Purkinje cell (primary cell): ENCODE data around the gene VIPR1. TPM values are rescaled to one million over a fixed set of nuclear protein-coding genes. Genes with fewer than 3 reads are reported as not detected.

Experiments
- polyA plus RNA-seq: library from polyadenylated mRNA; unstranded; fragments of >200 nt; fragmentation: Nextera tagmentation; gene quantifications from 2 replicates; pipeline ENCODE4 v1.2.1, GENCODE V29; 2014

The VIPR1 gene
- polyA plus RNA-seq = 0.41 and 6.1 TPM in 2 replicates

DNA sequence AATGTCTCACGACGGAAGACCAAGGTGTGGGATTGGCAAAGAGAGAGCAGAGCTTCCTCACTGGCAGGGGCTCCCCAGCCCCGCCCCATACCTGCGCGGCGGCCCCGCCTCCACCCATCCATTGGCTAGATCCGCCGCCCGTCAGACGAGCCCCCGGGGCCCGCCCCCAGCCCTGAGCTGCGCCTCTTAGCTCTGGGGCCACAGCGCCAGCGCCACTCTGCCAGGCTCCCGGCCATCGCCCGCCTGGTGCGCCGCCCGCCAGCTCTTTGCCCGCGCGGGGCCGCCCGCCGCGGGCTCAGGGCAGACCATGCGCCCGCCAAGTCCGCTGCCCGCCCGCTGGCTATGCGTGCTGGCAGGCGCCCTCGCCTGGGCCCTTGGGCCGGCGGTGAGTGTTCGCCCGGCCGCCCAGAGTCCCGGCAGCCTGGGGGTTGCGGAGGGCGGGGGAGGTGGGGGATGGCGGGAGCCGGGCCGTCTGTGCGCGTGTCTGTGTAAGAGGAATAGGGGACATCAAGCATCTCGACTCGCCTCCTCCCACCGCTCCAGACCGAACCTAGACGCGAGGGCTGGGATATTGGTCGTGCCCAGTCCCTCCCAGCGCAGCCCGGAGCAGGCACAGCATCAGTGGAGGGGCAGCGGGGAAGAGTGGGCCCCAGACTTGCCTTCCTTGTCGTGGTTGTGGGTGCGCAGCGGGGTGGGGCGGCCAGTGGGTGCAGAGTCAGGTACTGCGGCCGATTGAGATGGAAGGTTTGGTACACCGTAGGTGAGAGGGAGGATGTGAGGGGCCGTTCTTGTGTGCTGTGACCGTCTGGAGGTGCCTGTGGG lies at the start of gene VIPR1:
VIPR1 (plus strand) TSS at position 215 of the 822 bp plus-strand sequence; CDS start at position 308, 93 bp downstream.

DNA sequence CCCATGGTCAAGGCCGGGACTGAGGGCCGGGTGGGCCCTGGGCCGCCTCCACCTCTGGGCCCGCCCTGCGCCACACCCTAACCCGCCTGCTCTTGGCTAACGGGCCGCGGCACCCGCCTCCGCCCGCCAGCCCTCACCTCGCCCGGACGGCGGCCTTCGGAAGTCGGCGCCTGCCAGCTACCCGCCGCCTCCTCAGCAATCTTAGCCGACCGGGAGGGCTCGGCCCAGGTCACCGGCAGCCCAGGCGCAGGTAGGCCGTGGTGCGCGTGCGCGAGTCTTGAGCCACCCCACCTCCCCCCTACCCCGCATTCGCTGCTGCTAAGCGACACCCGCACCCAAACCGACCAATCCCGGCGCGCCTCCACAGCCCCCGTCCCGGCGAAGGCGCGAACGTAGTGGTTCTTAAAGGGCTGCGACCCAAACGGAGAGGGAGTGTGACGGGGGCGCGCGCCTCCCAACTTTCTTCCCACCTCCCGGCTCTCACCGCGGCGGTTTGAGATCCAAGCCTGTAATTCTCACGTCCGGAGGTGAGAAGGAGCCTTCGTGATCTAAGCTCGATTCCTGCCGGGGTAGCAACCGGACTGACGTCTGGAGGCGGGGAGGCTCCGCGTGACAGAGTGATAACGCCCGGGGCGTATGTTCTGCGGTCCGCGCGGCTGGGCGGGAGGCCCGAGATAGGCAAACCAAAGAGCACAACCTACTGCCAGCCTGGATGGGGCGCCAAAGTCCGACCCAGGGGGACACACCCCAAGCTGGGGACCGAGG lies 79.4 kb downstream of the VIPR1 start, which contains the start of gene SEC22C:
SEC22C (minus strand) TSS at position 259 of the 765 bp plus-strand sequence. CDS start 12,921 bp downstream, outside the sequence.

Other genes starting within 250 kb of the VIPR1 start
- gene CCK, start 236.5 kb upstream of the VIPR1 start, polyA plus RNA-seq = 294 TPM in 1 of 2 replicates, not detected in the other
- gene LYZL4, start 92.0 kb upstream of the VIPR1 start, polyA plus RNA-seq = not detected in 2 replicates
- gene SEC22C, start 79.3 kb downstream of the VIPR1 start, polyA plus RNA-seq = 38.6 and 54.1 TPM in 2 replicates
- gene SS18L2, start 88.2 kb downstream of the VIPR1 start, polyA plus RNA-seq = 197 and 237 TPM in 2 replicates
- 25.9 and 30.6 TPM in 2 replicates for gene NKTR, start 98.0 kb downstream of the VIPR1 start, polyA plus RNA-seq
- gene ZBTB47, start 151.1 kb downstream of the VIPR1 start, polyA plus RNA-seq = 0.31 TPM in 1 of 2 replicates, not detected in the other
- not detected in 2 replicates for gene KLHL40, start 182.9 kb downstream of the VIPR1 start, polyA plus RNA-seq
- gene HHATL, start 200.2 kb downstream of the VIPR1 start, polyA plus RNA-seq = 86.3 and 121 TPM in 2 replicates